HepG2 (cell line): Measurements from ENCODE around the gene SF3B6. TPM values are rescaled to one million over a fixed set of nuclear protein-coding genes. Genes with fewer than 3 reads are reported as not detected.

Experiments used
- ATF5 ChIP-seq: sonication (generic); formaldehyde crosslinking; IDR thresholded peaks from 2 replicates; pipeline ENCODE4 v1.4.0; 2020; ENCODE audit warnings: mild to moderate bottlenecking, low read depth, missing genetic modification reagents
- CBFB ChIP-seq: sonication (generic); formaldehyde crosslinking; IDR thresholded peaks from 2 replicates; pipeline ENCODE4 v1.4.0; 2020; ENCODE audit warnings: missing genetic modification reagents
- CCDC6 ChIP-seq: sonication (generic); formaldehyde crosslinking; IDR thresholded peaks from 2 replicates; pipeline ENCODE4 v1.8.1; 2022; ENCODE audit warnings: mild to moderate bottlenecking, missing genetic modification reagents, moderate library complexity
- EP300 ChIP-seq, 3 experiments: sonication (generic) in 1 of 3; formaldehyde crosslinking in 1 of 3; IDR thresholded peaks; 2 replicates each; pipeline versions ENCODE4 v1.5.1 to v1.6.1; 2011 to 2020; ENCODE audit warnings: low read depth in 2 of 3, low read length in 2 of 3, borderline replicate concordance in 1 of 3, improper control_type of control experiment in 1 of 3, mild to moderate bottlenecking in 1 of 3, missing genetic modification reagents in 1 of 3, moderate library complexity in 1 of 3
- HMGXB4 ChIP-seq, 2 experiments: sonication (generic) in 1 of 2; formaldehyde crosslinking in 1 of 2; IDR thresholded peaks; 2 replicates each; pipeline versions ENCODE4 v1.4.0 to v1.6.1; 2018 to 2020; ENCODE audit warnings: missing genetic modification reagents in 2 of 2, borderline replicate concordance in 1 of 2, low read depth in 1 of 2, mild to moderate bottlenecking in 1 of 2, missing biosample characterization in 1 of 2
- HNF4A ChIP-seq: sonication (generic); formaldehyde crosslinking; IDR thresholded peaks from 2 replicates; pipeline ENCODE4 v1.4.0; 2020; ENCODE audit warnings: missing genetic modification reagents
- KDM2A ChIP-seq: sonication (generic); formaldehyde crosslinking; IDR thresholded peaks from 2 replicates; pipeline ENCODE4 v1.4.0; 2020; ENCODE audit warnings: low read depth, missing genetic modification reagents, borderline replicate concordance
- MXI1 ChIP-seq: IDR thresholded peaks from 3 replicates; pipeline ENCODE4 v1.6.1; 2012; ENCODE audit warnings: low read depth, low read length, inconsistent platforms, borderline replicate concordance
- NFIC ChIP-seq: IDR thresholded peaks from 2 replicates; pipeline ENCODE4 v1.6.1; 2012; ENCODE audit warnings: mild to moderate bottlenecking, low read length, inconsistent platforms
- SP140L ChIP-seq: sonication (generic); formaldehyde crosslinking; IDR thresholded peaks from 2 replicates; pipeline ENCODE4 v1.4.0; 2020; ENCODE audit warnings: missing genetic modification reagents, borderline replicate concordance
- TCF12 ChIP-seq, 2 experiments: fragments of 450-650 bp in 1 of 2; sonication (generic) in 1 of 2; formaldehyde crosslinking in 1 of 2; IDR thresholded peaks; 2 replicates each; pipeline versions ENCODE4 v1.6.1 to v1.8.0; 2017 to 2022; ENCODE audit warnings: antibody characterized with exemption in 1 of 2, mild to moderate bottlenecking in 1 of 2, missing genetic modification reagents in 1 of 2, moderate library complexity in 1 of 2
- polyA plus RNA-seq, 8 experiments: library from polyadenylated mRNA; depleted of rRNA in 3 of 8; stranded (reverse) in 7 of 8; unstranded in 1 of 8; fragments of >200 nt; fragmentation: Illumina TruSeq in 4 of 8; extraction: Trizol in 4 of 8; gene quantifications; 2 replicates each; pipeline versions ENCODE4 v1.2.1 to v1.2.3, GENCODE V29; 2011 to 2016; ENCODE audit warnings: low read depth in 4 of 8, missing spikeins in 1 of 8, mixed read lengths in 1 of 8; ENCODE audit not compliant: insufficient read depth in 1 of 8
- total RNA-seq, 5 experiments: library from RNA; depleted of rRNA; stranded (reverse); fragments of >200 nt; fragmentation: Illumina TruSeq; extraction: Trizol; gene quantifications; 2 replicates each; pipeline ENCODE4 v1.2.3, GENCODE V29; 2016; ENCODE audit warnings: low read depth in 1 of 5
- TF ChIP-seq, protein P1 (sequence below): sonication (generic); formaldehyde crosslinking; conservative IDR thresholded peaks from 2 replicates; pipeline ENCODE4 v1.4.0; 2020; ENCODE audit warnings: mild to moderate bottlenecking, missing genetic modification reagents, moderate library complexity

SF3B6 gene
- total and polyA plus RNA-seq, 2 of the 13 experiments (the other 11 are each of a cell fraction or from before 2014, with no cell fraction given) = 177 to 182 TPM

- TF ChIP-seq, protein P1, sequence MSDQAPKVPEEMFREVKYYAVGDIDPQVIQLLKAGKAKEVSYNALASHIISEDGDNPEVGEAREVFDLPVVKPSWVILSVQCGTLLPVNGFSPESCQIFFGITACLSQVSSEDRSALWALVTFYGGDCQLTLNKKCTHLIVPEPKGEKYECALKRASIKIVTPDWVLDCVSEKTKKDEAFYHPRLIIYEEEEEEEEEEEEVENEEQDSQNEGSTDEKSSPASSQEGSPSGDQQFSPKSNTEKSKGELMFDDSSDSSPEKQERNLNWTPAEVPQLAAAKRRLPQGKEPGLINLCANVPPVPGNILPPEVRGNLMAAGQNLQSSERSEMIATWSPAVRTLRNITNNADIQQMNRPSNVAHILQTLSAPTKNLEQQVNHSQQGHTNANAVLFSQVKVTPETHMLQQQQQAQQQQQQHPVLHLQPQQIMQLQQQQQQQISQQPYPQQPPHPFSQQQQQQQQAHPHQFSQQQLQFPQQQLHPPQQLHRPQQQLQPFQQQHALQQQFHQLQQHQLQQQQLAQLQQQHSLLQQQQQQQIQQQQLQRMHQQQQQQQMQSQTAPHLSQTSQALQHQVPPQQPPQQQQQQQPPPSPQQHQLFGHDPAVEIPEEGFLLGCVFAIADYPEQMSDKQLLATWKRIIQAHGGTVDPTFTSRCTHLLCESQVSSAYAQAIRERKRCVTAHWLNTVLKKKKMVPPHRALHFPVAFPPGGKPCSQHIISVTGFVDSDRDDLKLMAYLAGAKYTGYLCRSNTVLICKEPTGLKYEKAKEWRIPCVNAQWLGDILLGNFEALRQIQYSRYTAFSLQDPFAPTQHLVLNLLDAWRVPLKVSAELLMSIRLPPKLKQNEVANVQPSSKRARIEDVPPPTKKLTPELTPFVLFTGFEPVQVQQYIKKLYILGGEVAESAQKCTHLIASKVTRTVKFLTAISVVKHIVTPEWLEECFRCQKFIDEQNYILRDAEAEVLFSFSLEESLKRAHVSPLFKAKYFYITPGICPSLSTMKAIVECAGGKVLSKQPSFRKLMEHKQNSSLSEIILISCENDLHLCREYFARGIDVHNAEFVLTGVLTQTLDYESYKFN = peak; percentile 80
- no peak; the same call in 1 of the 3 replicates for TF ChIP-seq MXI1
- TF ChIP-seq ATF5 = no peak; the same call in 1 of the 2 replicates
- 0 out of 2 replicates have a peak, but pooled peaks have one; percentile 41 for TF ChIP-seq NFIC
- TF ChIP-seq EP300 (IDR thresholded peaks at IDR 0.05; ENCODE audit: low read depth in 2 of 2, low read length in 2 of 2) = peak in 1 of 2 experiments; percentile 65; a peak in 1 of 4 replicates
- peak; percentile 46; the same call in 1 of the 2 replicates for TF ChIP-seq EP300 (CRISPR knock-in tag; IDR thresholded peaks at IDR 0.05; ENCODE audit: borderline replicate concordance)
- TF ChIP-seq SP140L (CRISPR knock-in tag) = no peak
- TF ChIP-seq HMGXB4 (CRISPR knock-in tag; IDR thresholded peaks at IDR 0.05; ENCODE audit: borderline replicate concordance in 1 of 2, low read depth in 1 of 2) = no peak
- peak; percentile 65 for TF ChIP-seq KDM2A (CRISPR knock-in tag)
- peak; percentile 27; the same call in 1 of the 2 replicates for TF ChIP-seq CCDC6
- TF ChIP-seq CBFB (CRISPR knock-in tag) = peak; percentile 58
- TF ChIP-seq TCF12 (IDR thresholded peaks at IDR 0.05) = no peak
- TF ChIP-seq TCF12 (CRISPR knock-in tag; IDR thresholded peaks at IDR 0.05) = no peak
- TF ChIP-seq HNF4A = peak; percentile 88
Measured at GRCh38 chr2:24083567-24084385, 7.7 kb upstream of the SF3B6 start (continued).
